GM12874 (cell line): ENCODE measurements around the gene DLL4.

Source experiments
- TF ChIP-seq, protein P1 (sequence below): IDR thresholded peaks from 2 replicates; pipeline ENCODE4 v1.5.1; 2011; ENCODE audit warnings: low read depth, mild to moderate bottlenecking, control low read depth, low read length, moderate library complexity; ENCODE audit not compliant: insufficient read depth

The DLL4 gene

GRCh38 chr15:40960925-40961324, 31.8 kb downstream of the DLL4 start:
- TF ChIP-seq, protein P1, sequence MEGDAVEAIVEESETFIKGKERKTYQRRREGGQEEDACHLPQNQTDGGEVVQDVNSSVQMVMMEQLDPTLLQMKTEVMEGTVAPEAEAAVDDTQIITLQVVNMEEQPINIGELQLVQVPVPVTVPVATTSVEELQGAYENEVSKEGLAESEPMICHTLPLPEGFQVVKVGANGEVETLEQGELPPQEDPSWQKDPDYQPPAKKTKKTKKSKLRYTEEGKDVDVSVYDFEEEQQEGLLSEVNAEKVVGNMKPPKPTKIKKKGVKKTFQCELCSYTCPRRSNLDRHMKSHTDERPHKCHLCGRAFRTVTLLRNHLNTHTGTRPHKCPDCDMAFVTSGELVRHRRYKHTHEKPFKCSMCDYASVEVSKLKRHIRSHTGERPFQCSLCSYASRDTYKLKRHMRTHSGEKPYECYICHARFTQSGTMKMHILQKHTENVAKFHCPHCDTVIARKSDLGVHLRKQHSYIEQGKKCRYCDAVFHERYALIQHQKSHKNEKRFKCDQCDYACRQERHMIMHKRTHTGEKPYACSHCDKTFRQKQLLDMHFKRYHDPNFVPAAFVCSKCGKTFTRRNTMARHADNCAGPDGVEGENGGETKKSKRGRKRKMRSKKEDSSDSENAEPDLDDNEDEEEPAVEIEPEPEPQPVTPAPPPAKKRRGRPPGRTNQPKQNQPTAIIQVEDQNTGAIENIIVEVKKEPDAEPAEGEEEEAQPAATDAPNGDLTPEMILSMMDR, result no peak

DNA sequence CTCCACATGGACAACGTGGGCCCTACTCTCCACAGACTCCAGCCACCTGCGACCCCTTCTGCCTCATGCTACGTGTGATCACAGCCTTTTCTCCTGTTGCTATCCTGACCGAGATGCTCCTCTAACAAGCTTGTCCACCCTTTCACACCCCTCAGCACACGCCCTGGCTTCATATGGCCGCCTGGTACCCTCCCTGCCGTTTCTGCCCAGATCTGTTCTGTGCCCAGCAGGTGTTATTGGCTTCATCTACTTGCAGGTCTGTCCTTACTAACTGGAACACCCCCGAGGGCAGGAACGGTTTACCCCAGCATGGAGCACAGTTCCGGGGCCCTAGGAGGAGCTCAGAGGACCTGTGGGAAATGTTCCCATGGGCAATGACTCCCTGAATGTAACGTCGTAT, 34.1 kb downstream of the DLL4 start:
- TF ChIP-seq, protein P1, result no peak

DNA sequence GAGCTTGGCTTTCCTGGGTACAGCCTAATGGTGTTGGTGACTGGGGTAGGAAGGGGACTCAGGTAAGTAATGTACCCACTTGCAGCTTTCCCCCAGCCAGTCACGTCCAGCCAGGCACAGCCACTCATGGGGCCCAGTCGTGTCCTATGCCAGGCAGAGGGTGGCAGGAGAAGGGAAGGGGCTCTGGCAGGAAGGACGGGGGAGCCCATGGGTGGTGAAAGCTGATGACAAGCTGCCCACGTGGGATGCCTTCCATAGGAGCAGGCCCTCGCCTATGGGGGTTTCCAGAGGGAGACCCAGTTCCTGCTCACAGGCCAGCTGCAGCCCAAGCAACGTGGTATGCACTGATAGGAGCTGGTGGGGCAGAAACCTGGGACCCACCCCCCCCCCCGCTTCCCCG, 34.9 kb downstream of the DLL4 start:
- TF ChIP-seq, protein P1, result no peak

DNA sequence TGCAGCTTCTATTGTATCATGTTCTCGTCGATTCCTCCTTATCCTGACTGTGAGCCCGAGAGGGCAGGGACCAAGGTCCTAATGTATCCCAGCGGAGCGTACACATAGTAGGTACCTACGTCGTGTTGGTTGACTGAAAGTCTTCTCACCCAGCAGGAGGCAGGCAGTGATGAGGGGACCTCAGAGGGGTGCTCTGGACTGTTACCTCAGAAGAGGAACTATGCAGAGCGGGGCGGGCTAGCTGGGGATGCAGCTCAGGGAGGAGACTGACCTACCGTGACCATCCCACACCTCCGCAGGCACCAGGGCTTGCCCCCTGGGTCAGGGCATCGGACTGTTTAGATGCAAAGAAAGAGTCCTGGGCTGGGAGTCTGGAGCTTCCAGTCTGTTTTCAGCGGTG, 35.5 kb downstream of the DLL4 start:
- TF ChIP-seq, protein P1, result no peak

DNA sequence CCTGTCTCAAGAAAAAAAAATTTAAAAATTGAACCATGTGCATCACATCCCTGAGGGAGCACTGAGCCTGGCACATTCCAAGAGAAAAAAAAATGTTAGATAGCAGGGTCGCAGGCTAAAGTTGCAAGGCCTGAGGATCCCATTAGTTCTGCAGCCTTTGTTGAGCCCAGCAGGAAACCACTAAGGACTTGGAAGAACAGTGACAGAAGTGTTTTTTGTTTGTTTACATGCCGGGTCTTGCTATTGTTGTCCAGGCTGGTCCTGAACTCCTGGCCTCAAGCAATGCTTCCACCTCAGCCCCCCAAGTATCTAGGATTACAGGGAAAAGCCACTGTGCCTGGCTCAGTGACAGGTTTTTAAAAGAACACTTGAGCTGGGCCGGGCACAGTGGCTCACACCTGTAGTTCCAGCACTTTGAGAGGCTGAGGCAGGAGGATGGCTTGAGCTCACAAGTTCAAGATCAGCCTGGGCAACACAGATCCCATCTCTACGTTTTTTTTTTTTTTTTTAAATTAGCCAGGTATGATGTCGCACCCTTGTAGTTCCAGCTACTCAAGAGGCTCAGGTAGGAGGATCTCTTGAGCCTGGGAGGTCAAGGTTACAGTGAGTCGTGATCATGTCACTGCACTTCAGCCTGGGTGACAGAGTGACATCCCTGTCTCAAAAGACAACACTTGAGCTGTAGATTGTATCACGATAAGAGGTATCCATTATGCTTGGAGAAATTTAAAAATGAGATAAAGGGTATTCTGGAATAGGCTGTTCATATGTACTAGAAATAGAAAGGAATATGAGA, 39.3 kb downstream of the DLL4 start:
- TF ChIP-seq, protein P1, result no peak

- TF ChIP-seq, protein P1, result no peak
Observed at GRCh38 chr15:40969363-40969762, 40.2 kb downstream of the DLL4 start.

DNA sequence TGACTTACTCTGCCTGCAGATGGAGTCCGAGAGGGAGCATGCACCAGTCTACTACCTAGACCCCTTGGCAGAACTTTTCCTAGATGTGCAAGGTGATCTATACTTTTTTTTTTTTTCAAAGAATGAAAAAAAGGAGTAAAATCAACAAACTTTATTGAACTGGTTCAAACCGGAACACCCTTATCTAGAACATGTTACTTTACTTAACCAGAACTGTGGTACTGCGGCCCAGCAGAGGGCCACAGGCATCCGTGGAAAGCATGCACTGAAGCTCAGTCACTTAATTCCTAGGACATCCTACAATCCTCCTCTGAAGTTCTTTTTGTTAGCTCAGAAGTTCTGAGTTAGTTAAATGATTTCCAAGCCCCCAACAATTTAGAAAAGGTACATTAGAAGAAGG, 45.7 kb downstream of the DLL4 start:
- TF ChIP-seq, protein P1, result no peak
